SH-SY5Y (cell line): ENCODE data around the gene PLPPR5.

Experiments
- GATA2 ChIP-seq: IDR thresholded peaks from 2 replicates; pipeline ENCODE4 v1.6.1; 2011; ENCODE audit warnings: mild to moderate bottlenecking, low read depth, low read length
- GATA3 ChIP-seq: IDR thresholded peaks from 2 replicates; pipeline ENCODE4 v1.6.1; 2011; ENCODE audit warnings: low read depth, mild to moderate bottlenecking, low read length, moderate library complexity

PLPPR5 gene

DNA sequence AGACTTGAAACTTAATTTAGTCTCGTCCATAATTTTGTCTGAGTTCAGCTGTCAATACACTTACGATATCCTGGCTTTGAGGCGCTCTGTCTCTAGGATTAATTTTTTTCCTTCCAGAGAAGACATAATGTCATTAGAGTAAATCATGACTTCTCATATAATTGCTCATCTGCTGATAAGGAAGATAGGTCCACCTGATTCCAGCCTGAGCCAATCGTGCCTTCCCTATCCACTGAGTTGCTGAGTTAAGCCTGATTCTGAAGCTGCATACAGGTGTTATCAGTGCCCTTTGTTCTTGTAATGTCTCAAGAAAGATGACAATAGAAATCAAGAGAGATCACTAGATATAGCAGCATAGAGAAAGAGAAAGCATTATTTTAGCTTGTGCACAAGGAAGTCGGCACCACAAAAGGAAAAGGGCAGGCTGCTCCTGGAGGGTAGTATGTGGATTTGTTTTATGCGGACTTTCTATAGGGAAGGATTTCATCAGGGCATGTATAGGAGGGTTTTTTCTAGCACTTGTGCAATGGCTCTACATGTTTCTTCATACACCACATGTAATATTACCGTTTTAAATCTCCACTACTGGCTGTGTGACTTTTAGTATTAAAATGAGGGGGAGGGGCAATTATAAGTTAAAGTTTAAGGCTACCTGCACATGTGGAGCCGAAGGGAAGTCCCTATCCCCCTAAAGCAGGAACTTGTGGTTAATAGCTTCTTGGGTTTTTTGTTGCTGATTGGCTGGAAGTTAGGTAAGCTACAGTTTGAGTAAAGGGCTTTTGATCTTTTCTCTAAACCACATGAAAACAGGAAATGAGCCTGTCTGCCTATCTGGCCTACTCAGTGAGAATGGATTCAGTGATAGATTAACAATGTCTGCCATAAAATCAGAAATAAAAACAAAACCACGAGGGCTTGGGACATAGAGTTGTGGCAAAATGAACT, 133.4 kb downstream of the PLPPR5 start:
- no peak for TF ChIP-seq GATA3
- peak; percentile 51; the same call in 1 of the 2 replicates for TF ChIP-seq GATA2

DNA sequence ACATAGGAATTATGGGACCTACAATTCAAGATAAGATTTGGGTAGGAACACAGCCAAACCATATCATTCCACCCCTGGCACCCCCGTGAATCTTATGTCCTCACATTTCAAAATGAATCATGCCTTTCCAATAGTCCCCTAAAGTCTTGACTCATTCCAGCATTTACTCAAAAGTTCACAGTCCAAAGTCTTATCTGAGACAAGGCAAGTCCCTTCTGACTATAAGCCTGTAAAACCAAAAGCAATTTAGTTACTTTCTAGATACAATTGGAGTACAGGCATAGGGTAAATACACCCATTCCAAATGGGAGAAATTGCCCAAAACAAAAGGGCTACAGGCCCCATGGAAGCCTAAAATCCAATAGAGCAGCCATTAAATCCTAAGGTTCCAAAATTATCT, 138.9 kb downstream of the PLPPR5 start:
- TF ChIP-seq GATA3 (no peak), GATA2 (no peak)

DNA sequence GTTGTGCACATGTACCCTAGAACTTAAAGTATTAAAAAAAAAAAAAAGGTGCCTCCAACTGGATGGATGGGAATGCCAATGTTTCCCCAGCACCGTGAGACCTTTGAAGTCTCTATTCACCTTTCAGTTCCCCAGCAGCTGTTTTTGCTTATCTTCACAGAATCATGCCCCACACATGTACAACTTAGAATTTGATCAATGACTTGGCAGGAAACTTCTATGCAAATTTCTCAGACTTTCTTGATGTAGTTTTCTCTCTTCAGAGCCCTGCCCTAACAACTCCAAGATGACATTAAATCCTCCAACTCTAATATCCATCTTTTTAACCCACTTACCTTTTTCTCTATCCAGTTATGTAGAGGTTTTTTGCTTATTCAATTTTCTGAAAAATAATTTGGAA, 144.3 kb downstream of the PLPPR5 start:
- TF ChIP-seq GATA2 (no peak), GATA3 (no peak)

DNA sequence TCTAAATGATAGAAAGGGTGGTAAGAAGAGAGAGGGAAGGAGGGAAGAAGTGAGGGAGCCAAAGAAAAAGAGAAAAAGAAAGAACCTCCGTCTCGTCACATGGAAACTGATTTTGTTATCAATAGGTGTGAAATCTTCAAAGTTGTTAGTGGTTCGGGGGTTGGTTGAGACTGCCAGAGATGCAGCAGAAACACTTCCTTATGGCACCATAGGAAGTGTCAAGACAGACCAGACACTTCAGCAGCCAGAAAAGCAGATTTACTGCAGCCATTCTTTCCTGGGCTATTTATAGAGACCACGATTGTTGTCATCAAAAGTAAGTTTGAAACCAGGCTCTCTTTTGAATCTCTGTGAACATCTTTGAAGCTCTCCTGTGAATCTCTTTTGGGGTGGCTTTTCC, 150.5 kb downstream of the PLPPR5 start:
- no peak for TF ChIP-seq GATA2

DNA sequence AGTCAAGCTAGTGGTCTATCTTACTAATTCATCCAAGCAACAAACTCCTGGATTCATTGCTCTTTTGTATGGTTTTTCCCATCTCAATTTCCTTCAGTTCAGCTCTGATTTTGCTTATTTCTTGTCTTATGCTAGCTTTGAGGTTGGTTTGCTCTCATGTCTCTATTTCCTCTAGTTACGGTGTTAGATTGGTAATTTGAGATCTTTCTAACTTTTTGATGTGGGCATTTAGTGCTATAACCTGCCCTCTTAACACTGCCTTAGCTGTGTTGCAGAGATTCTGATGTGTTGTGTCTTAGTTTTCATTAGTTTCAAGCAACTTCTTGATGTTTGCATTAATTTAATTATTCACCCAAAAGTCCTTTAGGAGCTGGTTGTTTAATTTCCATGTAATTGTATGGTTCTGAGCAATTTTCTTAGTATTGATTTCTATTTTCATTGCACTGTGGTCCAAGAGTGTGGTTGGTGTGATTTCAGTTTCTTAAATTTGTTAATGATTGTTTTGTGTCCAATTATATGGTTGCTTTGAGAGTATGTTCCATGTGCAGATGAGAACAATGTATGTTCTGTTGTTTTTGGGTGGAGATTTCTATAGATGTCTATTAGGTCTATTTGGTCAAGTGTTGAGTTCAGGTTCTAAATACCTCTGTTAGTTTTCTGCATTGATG, 154.6 kb downstream of the PLPPR5 start:
- no peak for TF ChIP-seq GATA3

DNA sequence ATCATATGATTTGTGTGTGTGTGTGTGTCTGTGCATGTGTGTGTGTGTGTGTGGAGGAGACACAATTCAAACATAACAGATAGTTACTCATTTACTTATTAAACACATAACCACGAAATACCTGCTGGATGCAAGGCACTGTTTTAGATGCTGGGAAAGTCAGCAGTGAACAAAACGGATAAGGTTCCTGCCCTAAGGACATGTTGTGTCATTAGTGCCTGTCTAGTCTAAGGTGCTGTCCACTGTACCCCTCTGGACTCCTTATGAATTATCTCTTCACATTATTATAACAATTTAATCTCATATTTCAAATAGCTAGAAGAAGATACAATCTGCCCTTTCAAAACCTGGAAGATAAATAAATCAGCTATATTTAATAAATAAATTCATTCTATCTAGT, 162.4 kb downstream of the PLPPR5 start:
- TF ChIP-seq GATA3: no peak
- TF ChIP-seq GATA2: no peak
